Stomach (tissue), 9 donors: ENCODE results near the gene DIP2A. TPM values are rescaled to one million over a fixed set of nuclear protein-coding genes. Genes with fewer than 3 reads are reported as not detected.

Experiments
- DNase-seq, 2 donors: peaks; one replicate each; pipeline versions ENCODE4 v3.0.0 to v3.0.0-alpha.2; 2013 to 2019
- H3K27ac ChIP-seq, 5 donors: fragments of 200-600 bp in 4 of 5; sonication (generic) in 4 of 5; one replicate each; pipeline ENCODE4 v1.5.1; 2013 to 2019; ENCODE audit warnings: mild to moderate bottlenecking in 1 of 5, moderate library complexity in 1 of 5
- H3K27me3 ChIP-seq, 3 donors: fragments of 200-600 bp; sonication (generic); one replicate each; pipeline ENCODE4 v1.5.1; 2017 to 2019; ENCODE audit warnings: mixed run types in 1 of 3
- H3K36me3 ChIP-seq, 4 donors: fragments of 200-600 bp; sonication (generic); 1 replicate in 3 of 4; 2 replicates in 1 of 4; pipeline ENCODE4 v1.5.1; 2016 to 2019
- H3K4me1 ChIP-seq, 4 donors: fragments of 200-600 bp; sonication (generic); one replicate each; pipeline ENCODE4 v1.5.1; 2016 to 2019
- H3K4me3 ChIP-seq, 4 donors: fragments of 200-600 bp; sonication (generic) in 3 of 4; one replicate each; pipeline ENCODE4 v1.5.1; 2016 to 2019; ENCODE audit warnings: mild to moderate bottlenecking in 1 of 4
- H3K9me3 ChIP-seq, 4 donors: fragments of 200-600 bp; sonication (generic); one replicate each; pipeline ENCODE4 v1.5.1; 2016 to 2019
- EP300 ChIP-seq: sonication (generic); formaldehyde crosslinking; IDR thresholded peaks from one replicate; pipeline ENCODE4 v1.6.1; 2017; ENCODE audit warnings: antibody characterized with exemption
- POLR2A ChIP-seq, 4 donors: fragments of 450-650 bp; IDR thresholded peaks; one replicate each; pipeline ENCODE4 v1.6.1; 2016; ENCODE audit warnings: antibody characterized with exemption in 4 of 4, control low read depth in 2 of 4, mild to moderate bottlenecking in 1 of 4, moderate library complexity in 1 of 4
- POLR2AphosphoS5 ChIP-seq, 3 donors: sonication (generic); formaldehyde crosslinking; IDR thresholded peaks; one replicate each; pipeline ENCODE4 v1.6.1; 2016; ENCODE audit warnings: antibody characterized with exemption in 3 of 3
- WGBS, 5 donors: extraction: QIAGEN DNeasy Blood & Tissue Kit in 3 of 5; methylation state at CpG; one replicate each; pipeline versions ENCODE4 v1.1.5 to v1.1.7; 2013 to 2018; 5-methylcytosine and 5-hydroxymethylcytosine counted together
- intact Hi-C: fragments of 100-400 bp; cut with DNase I; formaldehyde crosslinking; loops from one replicate; pipeline ENCODE4 v1.15.1; 2023; ENCODE audit warnings: low total_unique reads
- polyA plus RNA-seq, 3 donors: library from polyadenylated mRNA; stranded (reverse); fragments of 200-250 nt; gene quantifications; one replicate each; pipeline ENCODE4 v1.2.3, GENCODE V29; 2013
- total RNA-seq, 5 donors: library from RNA; depleted of rRNA; stranded (reverse); fragments of >200 nt; gene quantifications; one replicate each; pipeline versions ENCODE4 v1.1.0 to v1.2.3, GENCODE V29; 2014 to 2016
- TF ChIP-seq, protein P1 (sequence below), 7 experiments: fragments of 450-650 bp in 4 of 7; fragments of 200-600 bp in 3 of 7; sonication (generic) in 3 of 7; IDR thresholded peaks; one replicate each; pipeline ENCODE4 v1.5.1; 2016 to 2019; ENCODE audit warnings: antibody characterized with exemption in 7 of 7, control low read depth in 2 of 7, mild to moderate bottlenecking in 1 of 7
- donor health status: healthy with polysubstance abuse.
- donor health status: Bipolar disorder and iron deficiency.
- donor health status: healthy.

DIP2A gene
- total and polyA plus RNA-seq, 8 donors: 7.3 to 122 (median 51.0) TPM

GRCh38 chr21:46437511-46437910 is 21.2 kb upstream of the DIP2A start:
- Histone ChIP-seq H3K27me3 (no peaks in the 10 kb centered on the region), H3K36me3 (peaks cover 55 to 100% (median 100%) of the 10 kb centered on the region in 4 donors), H3K27ac (no peak overlapping the region), H3K9me3 (no peaks in the 10 kb centered on the region), H3K4me3 (no peak overlapping the region), H3K4me1 (no peaks in the 10 kb centered on the region)
- TF ChIP-seq EP300 (no peak), POLR2AphosphoS5 (IDR thresholded peaks at IDR 0.05) (no peak)
- no peak for DNase-seq
- WGBS, 5 donors: 78 to 90% (median 86%) methylated on average over 8 to 13 of the region's 13 CpGs
- intact Hi-C loops: no loop called here

DNA sequence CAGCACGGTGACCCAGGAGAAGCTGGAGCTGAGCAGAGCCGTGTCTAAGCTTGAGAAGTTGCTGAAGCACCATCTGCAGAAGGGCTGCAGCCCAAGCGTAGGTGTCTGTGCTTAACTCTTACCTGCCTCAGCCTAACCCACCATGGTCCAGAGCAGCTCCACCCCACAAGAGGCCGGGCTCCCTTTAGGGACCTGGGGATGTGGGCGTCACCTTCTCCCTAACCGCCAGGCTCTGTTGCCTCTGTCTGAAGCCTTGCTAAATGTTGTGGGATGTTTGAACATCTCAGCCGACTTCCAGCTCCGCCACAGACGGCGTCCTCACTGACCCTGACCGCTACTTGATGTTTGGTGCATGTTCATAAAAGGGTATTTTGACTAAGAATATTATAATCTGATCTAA is 20.4 kb upstream of the DIP2A start:
- H3K9me3 ChIP-seq: no peaks in the 10 kb centered on the region
- H3K4me1 ChIP-seq: no peaks in the 10 kb centered on the region
- H3K27ac ChIP-seq: no peak overlapping the region
- intact Hi-C loops: no loop called here
- no peak overlapping the region for H3K4me3 ChIP-seq
- WGBS, 5 donors: 92 to 95% (median 95%) methylated on average over 11 of the region's 11 CpGs
- H3K27me3 ChIP-seq: no peaks in the 10 kb centered on the region
- TF ChIP-seq, protein P1, sequence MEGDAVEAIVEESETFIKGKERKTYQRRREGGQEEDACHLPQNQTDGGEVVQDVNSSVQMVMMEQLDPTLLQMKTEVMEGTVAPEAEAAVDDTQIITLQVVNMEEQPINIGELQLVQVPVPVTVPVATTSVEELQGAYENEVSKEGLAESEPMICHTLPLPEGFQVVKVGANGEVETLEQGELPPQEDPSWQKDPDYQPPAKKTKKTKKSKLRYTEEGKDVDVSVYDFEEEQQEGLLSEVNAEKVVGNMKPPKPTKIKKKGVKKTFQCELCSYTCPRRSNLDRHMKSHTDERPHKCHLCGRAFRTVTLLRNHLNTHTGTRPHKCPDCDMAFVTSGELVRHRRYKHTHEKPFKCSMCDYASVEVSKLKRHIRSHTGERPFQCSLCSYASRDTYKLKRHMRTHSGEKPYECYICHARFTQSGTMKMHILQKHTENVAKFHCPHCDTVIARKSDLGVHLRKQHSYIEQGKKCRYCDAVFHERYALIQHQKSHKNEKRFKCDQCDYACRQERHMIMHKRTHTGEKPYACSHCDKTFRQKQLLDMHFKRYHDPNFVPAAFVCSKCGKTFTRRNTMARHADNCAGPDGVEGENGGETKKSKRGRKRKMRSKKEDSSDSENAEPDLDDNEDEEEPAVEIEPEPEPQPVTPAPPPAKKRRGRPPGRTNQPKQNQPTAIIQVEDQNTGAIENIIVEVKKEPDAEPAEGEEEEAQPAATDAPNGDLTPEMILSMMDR (IDR thresholded peaks at IDR 0.05): no peak
- TF ChIP-seq EP300 (no peak), POLR2A (IDR thresholded peaks at IDR 0.05) (no peak), POLR2AphosphoS5 (IDR thresholded peaks at IDR 0.05) (no peak)
- H3K36me3 ChIP-seq: peaks cover 53 to 100% (median 100%) of the 10 kb centered on the region in 4 donors
- no peak for DNase-seq

GRCh38 chr21:46439906-46440305 is 18.8 kb upstream of the DIP2A start:
- 91 to 95% (median 94%) methylated on average over 10 to 18 of the region's 18 CpGs for WGBS, 5 donors
- Histone ChIP-seq H3K27me3 (no peaks in the 10 kb centered on the region), H3K4me3 (no peak overlapping the region), H3K4me1 (no peaks in the 10 kb centered on the region), H3K36me3 (peaks cover 53 to 99% (median 97%) of the 10 kb centered on the region in 4 donors), H3K27ac (no peak overlapping the region), H3K9me3 (no peaks in the 10 kb centered on the region)
- intact Hi-C loops: no loop called here
- DNase-seq: no peak
- TF ChIP-seq, protein P1 (IDR thresholded peaks at IDR 0.05): no peak
- TF ChIP-seq POLR2AphosphoS5 (IDR thresholded peaks at IDR 0.05) (no peak), POLR2A (IDR thresholded peaks at IDR 0.05) (no peak), EP300 (no peak)

DNA sequence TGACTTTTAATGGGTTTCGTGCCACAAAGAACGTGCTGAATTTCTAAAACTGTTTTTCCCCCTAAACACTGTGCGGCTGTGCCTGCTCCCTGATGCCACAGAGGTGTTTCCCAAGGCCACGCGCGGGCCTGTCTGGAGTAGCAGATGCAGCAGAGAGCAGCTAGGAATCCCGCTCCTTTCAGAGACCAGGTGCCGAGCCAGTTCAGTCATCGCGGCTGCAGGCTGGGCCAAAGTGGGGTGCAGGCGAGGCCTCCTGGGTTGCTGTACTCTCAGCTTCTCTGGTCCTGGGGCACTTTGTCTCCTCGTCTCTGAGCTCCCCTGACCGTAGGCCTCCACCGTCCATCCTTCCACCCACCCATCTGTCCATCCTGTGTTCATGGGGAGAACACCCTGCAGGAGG is 17.4 kb upstream of the DIP2A start:
- H3K27ac ChIP-seq: no peak overlapping the region
- no peak for DNase-seq
- no peak overlapping the region for H3K4me3 ChIP-seq
- H3K9me3 ChIP-seq: no peaks in the 10 kb centered on the region
- H3K27me3 ChIP-seq: no peaks in the 10 kb centered on the region
- intact Hi-C loops: no loop called here
- no peaks in the 10 kb centered on the region for H3K4me1 ChIP-seq
- TF ChIP-seq, protein P1 (IDR thresholded peaks at IDR 0.05): no peak
- no peak for TF ChIP-seq EP300
- no peak for TF ChIP-seq POLR2AphosphoS5 (IDR thresholded peaks at IDR 0.05)
- TF ChIP-seq POLR2A (IDR thresholded peaks at IDR 0.05): no peak
- H3K36me3 ChIP-seq: peaks cover 54 to 97% (median 96%) of the 10 kb centered on the region in 4 donors
- 96 to 99% (median 97%) methylated on average over 14 of the region's 14 CpGs for WGBS, 5 donors

DNA sequence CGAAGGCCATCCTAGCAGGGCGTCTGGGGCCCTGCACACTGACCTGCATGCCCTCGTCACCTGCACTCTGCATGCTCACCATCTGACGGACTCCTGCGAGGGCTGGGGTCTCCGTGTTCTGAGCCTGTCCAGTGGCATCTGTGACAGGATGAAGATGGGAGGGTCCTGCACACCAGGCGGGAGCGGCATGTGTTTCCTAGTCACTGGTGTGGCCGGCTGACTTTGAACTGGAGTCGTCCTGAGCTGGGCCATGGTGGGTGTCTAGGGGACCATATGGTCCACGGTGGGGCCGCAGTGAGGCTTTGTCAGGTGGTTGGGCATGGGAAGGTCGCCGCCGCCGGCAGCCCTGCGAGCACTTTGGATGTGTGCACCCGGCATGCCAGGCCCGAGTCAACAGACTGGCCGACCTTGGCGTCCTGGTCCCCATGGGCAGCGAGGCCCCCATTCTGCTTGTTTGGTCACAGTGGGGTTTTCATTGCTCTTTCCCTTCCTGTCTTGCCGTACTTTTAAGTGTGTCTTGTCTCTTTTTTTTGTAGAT is 16.7 kb upstream of the DIP2A start:
- Histone ChIP-seq H3K36me3 (peaks cover 47 to 97% (median 92%) of the 10 kb centered on the region in 4 donors), H3K4me1 (no peaks in the 10 kb centered on the region), H3K27me3 (no peaks in the 10 kb centered on the region), H3K4me3 (no peak overlapping the region), H3K27ac (no peak overlapping the region), H3K9me3 (no peaks in the 10 kb centered on the region)
- intact Hi-C loops: no loop called here
- no peak for TF ChIP-seq EP300
- TF ChIP-seq POLR2AphosphoS5 (IDR thresholded peaks at IDR 0.05): no peak
- TF ChIP-seq POLR2A (IDR thresholded peaks at IDR 0.05): no peak
- TF ChIP-seq, protein P1 (IDR thresholded peaks at IDR 0.05): no peak
- DNase-seq: no peak
- WGBS, 5 donors: 96 to 98% (median 98%) methylated on average over 23 of the region's 23 CpGs
